Measurements from ENCODE around the gene ACAD9.

ACAD9 gene

DNA sequence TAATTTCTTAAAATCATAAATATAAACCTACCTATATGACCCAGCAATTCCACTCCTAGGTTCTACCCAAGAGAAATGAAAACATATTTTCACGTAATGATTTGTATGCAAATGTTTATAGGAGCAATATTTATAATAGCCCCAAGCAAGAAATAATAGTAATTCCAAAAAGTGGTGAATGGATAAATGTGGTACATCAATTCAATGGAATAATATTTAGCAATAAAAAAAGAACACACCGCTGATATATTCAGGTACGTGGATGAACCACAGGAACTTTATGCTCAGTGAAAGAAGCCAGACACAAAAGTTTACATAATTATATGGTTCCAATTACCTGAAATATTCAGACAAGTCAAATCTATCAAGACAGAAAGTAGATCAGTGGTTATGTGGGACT is 49.9 kb downstream of the ACAD9 start:
- H3K4me3 ChIP-seq (ENCODE audit: low read length) = no peak overlapping the region
- H3K27me3 ChIP-seq (ENCODE audit: control insufficient read depth, insufficient read depth, low read length) = no peaks in the 10 kb centered on the region
- H3K9me3 ChIP-seq (ENCODE audit: control insufficient read depth, low read depth, low read length) = peaks cover 14% of the 10 kb centered on the region
- no peaks in the 10 kb centered on the region for H3K36me3 ChIP-seq (ENCODE audit: control insufficient read depth, low read depth, low read length)
- no peak overlapping the region for H3K27ac ChIP-seq (ENCODE audit: low read length)
- no peak overlapping the region for H3K9ac ChIP-seq (ENCODE audit: low read length)
- no peaks in the 10 kb centered on the region for H3K4me1 ChIP-seq (ENCODE audit: control insufficient read depth, low read depth, low read length)

DNA sequence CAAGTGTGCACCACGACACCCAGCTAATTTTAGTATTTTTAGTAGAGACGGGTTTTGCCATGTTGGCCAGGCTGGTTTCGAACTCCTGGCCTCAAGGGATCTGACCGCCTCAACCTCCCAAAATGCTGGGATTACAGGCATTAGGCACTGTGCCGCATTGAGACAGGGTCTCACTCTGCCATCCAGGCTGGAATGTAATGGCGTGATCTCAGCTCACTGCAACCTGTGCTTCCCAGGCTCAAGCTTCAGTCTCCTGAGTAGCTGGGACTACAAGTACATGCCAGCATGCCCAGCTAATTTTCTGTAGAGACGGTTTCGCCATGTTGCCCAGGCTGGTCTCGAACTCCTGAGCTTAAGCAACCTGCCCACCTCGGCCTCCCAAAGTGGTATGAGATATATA is 51.6 kb downstream of the ACAD9 start:
- H3K9ac ChIP-seq (ENCODE audit: low read length) = no peak overlapping the region
- H3K27ac ChIP-seq (ENCODE audit: low read length) = no peak overlapping the region
- no peak overlapping the region for H3K4me3 ChIP-seq (ENCODE audit: low read length)
- no peaks in the 10 kb centered on the region for H3K27me3 ChIP-seq (ENCODE audit: control insufficient read depth, insufficient read depth, low read length)
- no peaks in the 10 kb centered on the region for H3K4me1 ChIP-seq (ENCODE audit: control insufficient read depth, low read depth, low read length)
- peaks cover 6% of the 10 kb centered on the region for H3K9me3 ChIP-seq (ENCODE audit: control insufficient read depth, low read depth, low read length)
- H3K36me3 ChIP-seq (ENCODE audit: control insufficient read depth, low read depth, low read length) = no peaks in the 10 kb centered on the region

DNA sequence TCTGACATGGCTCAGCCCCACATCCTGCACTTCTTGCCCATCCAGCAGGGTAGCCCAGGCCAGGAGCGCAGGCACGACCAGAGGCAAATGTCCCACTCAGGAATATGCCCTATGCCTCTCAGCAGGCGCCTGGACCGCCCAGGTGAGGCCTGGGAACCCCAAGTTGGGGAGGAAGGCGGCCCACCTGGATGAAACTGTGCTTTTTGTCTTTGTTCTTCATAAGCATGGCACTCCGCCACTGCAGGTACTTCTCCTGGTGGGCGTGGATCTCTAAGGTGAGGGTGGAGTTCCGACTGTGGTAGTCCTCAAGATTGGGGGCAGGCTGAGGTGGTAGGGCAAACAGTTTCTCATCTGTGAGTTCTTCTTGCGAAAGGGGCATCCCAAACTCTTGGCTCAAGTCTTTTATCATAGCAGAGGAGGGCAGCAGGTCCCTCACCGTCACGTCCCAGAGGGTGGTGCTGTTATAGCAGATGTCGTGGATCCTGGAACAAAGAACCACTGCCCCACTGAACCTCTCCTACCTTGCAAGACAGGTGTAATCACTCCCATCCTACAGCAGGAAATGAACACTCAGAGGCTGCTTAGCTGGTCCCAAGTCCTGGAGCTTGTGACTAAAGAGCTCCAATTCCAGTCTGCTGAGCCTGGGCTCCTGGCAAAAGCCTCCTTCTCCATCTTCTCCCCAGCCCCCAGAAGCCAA is 53.2 kb downstream of the ACAD9 start:
- Histone ChIP-seq H3K9me3 (ENCODE audit: control insufficient read depth, low read depth, low read length) (peaks cover 6% of the 10 kb centered on the region), H3K36me3 (ENCODE audit: control insufficient read depth, low read depth, low read length) (no peaks in the 10 kb centered on the region), H3K27me3 (ENCODE audit: control insufficient read depth, insufficient read depth, low read length) (no peaks in the 10 kb centered on the region), H3K4me3 (ENCODE audit: low read length) (no peak overlapping the region), H3K4me1 (ENCODE audit: control insufficient read depth, low read depth, low read length) (no peaks in the 10 kb centered on the region), H3K9ac (ENCODE audit: low read length) (no peak overlapping the region), H3K27ac (ENCODE audit: low read length) (no peak overlapping the region)

DNA sequence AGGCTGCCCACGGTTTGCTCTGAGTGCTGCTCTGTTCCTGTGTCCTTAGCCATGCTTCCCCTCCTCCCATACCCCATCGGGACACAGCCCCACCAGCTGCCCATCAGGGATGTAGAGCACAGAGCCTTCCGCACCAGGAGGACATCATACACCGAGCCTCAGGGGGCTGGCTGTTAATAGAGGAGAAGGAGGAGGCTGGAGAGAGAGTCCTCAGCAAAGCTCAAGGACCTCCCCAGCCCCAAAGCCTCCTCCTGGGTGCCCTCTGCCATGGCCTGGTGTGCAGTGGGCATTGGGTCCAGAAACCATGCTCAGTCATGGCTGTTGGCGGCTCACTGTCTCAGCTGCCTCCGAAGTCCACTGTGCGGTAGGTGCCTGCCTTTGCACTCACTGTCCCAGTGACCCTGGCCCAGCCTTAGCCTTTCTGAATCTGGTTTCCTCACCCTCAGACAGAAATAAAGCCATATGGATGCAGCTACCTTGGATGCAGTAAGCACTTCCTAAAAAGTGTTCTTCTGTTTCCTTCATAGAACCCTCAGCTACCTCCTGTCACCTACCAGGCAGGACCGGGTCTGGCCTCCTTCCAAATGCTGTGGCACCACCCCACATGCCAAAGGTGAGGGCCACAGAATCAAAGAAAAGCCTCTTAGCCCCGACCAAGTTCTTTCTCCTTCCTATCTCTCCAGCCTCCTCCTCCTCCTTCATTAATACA is 53.9 kb downstream of the ACAD9 start:
- Histone ChIP-seq H3K9ac (ENCODE audit: low read length) (no peak overlapping the region), H3K36me3 (ENCODE audit: control insufficient read depth, low read depth, low read length) (no peaks in the 10 kb centered on the region), H3K27ac (ENCODE audit: low read length) (no peak overlapping the region), H3K4me1 (ENCODE audit: control insufficient read depth, low read depth, low read length) (no peaks in the 10 kb centered on the region), H3K27me3 (ENCODE audit: control insufficient read depth, insufficient read depth, low read length) (no peaks in the 10 kb centered on the region), H3K4me3 (ENCODE audit: low read length) (no peak overlapping the region), H3K9me3 (ENCODE audit: control insufficient read depth, low read depth, low read length) (peaks cover 6% of the 10 kb centered on the region)

DNA sequence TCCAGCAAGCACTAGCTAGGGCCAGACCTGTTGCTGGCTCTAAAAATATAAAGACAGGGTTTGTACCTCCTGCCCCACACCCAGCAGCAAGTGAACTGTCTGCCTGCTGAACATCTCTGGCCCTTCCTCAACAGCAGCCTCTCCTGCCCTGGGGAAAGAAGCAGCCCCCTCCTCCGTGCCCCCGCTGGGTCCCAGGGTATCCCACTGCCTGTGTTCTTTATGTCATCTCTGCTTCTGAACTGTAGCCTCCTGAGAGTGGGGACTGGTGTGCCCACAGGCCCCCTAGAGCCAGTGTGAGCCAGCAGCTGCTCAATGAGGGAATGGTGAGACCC is 54.5 kb downstream of the ACAD9 start:
- H3K27ac ChIP-seq (ENCODE audit: low read length) = no peak overlapping the region
- H3K27me3 ChIP-seq (ENCODE audit: control insufficient read depth, insufficient read depth, low read length) = no peaks in the 10 kb centered on the region
- no peak overlapping the region for H3K9ac ChIP-seq (ENCODE audit: low read length)
- no peaks in the 10 kb centered on the region for H3K36me3 ChIP-seq (ENCODE audit: control insufficient read depth, low read depth, low read length)
- peaks cover 6% of the 10 kb centered on the region for H3K9me3 ChIP-seq (ENCODE audit: control insufficient read depth, low read depth, low read length)
- no peaks in the 10 kb centered on the region for H3K4me1 ChIP-seq (ENCODE audit: control insufficient read depth, low read depth, low read length)
- no peak overlapping the region for H3K4me3 ChIP-seq (ENCODE audit: low read length)

DNA sequence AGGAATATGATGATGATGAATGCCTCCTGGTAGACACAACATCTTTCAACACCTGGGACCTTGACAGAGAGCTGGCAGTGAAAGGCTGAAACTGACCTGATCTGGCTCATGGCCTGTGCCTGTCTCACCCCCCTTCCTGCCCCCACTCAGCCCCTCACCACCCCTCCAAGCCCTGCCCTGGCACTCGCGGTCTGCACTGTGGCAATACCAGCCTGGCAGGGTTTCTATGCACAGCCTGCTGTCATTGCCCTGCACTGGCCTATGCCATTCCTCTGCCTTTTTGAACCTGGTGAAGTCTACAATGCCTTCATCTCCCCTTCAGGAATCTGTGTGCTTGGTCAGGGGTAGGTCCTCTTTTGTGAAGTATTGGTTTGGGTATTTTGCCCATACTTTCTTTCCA is 56.5 kb downstream of the ACAD9 start:
- H3K4me3 ChIP-seq (ENCODE audit: low read length) = no peak overlapping the region
- no peak overlapping the region for H3K9ac ChIP-seq (ENCODE audit: low read length)
- H3K36me3 ChIP-seq (ENCODE audit: control insufficient read depth, low read depth, low read length) = no peaks in the 10 kb centered on the region
- H3K27me3 ChIP-seq (ENCODE audit: control insufficient read depth, insufficient read depth, low read length) = no peaks in the 10 kb centered on the region
- H3K4me1 ChIP-seq (ENCODE audit: control insufficient read depth, low read depth, low read length) = no peaks in the 10 kb centered on the region
- no peak overlapping the region for H3K27ac ChIP-seq (ENCODE audit: low read length)
- no peaks in the 10 kb centered on the region for H3K9me3 ChIP-seq (ENCODE audit: control insufficient read depth, low read depth, low read length)

DNA sequence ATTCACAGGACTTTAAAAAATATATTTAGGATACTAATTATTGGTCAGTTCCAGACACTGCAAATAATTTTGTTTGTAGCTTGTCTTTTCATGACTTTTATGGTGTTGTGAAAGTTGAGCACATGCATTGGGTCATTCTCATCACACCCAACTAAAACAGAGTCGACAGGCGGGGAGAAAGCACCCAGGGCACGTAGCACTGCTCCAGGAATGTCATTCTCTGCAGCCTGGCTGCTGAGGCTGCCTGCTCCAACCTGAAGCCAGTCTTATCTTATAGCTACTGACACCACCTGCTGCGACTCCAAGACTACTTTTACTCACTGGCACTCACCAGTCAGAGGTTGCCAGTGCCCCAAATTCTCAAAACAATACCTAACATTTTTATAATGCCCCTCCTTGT is 56.9 kb downstream of the ACAD9 start:
- no peaks in the 10 kb centered on the region for H3K4me1 ChIP-seq (ENCODE audit: control insufficient read depth, low read depth, low read length)
- H3K27ac ChIP-seq (ENCODE audit: low read length) = no peak overlapping the region
- H3K4me3 ChIP-seq (ENCODE audit: low read length) = no peak overlapping the region
- no peaks in the 10 kb centered on the region for H3K9me3 ChIP-seq (ENCODE audit: control insufficient read depth, low read depth, low read length)
- no peak overlapping the region for H3K9ac ChIP-seq (ENCODE audit: low read length)
- no peaks in the 10 kb centered on the region for H3K27me3 ChIP-seq (ENCODE audit: control insufficient read depth, insufficient read depth, low read length)
- no peaks in the 10 kb centered on the region for H3K36me3 ChIP-seq (ENCODE audit: control insufficient read depth, low read depth, low read length)

DNA sequence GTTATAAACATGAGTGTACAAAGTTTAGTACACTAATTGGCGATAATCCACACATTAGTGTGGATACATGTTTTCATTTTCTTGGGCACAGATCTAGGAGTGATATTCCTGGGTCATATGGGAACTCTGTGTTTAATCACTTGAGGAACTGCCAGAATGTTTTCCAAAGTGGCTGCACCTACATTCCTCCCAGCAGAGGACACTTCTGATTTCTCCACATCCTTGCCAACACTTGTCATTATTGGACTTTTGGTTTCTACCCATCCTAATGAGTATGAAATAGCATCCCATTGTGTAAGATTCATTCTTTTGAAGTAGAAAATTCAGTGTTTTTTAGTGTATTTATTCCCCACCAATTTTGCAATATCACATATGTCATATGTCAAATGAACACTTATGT is 60.8 kb downstream of the ACAD9 start:
- no peak overlapping the region for H3K27ac ChIP-seq (ENCODE audit: low read length)
- no peak overlapping the region for H3K4me3 ChIP-seq (ENCODE audit: low read length)
- H3K36me3 ChIP-seq (ENCODE audit: control insufficient read depth, low read depth, low read length) = no peaks in the 10 kb centered on the region
- no peaks in the 10 kb centered on the region for H3K4me1 ChIP-seq (ENCODE audit: control insufficient read depth, low read depth, low read length)
- H3K27me3 ChIP-seq (ENCODE audit: control insufficient read depth, insufficient read depth, low read length) = no peaks in the 10 kb centered on the region
- H3K9ac ChIP-seq (ENCODE audit: low read length) = no peak overlapping the region
- H3K9me3 ChIP-seq (ENCODE audit: control insufficient read depth, low read depth, low read length) = no peaks in the 10 kb centered on the region

DNA sequence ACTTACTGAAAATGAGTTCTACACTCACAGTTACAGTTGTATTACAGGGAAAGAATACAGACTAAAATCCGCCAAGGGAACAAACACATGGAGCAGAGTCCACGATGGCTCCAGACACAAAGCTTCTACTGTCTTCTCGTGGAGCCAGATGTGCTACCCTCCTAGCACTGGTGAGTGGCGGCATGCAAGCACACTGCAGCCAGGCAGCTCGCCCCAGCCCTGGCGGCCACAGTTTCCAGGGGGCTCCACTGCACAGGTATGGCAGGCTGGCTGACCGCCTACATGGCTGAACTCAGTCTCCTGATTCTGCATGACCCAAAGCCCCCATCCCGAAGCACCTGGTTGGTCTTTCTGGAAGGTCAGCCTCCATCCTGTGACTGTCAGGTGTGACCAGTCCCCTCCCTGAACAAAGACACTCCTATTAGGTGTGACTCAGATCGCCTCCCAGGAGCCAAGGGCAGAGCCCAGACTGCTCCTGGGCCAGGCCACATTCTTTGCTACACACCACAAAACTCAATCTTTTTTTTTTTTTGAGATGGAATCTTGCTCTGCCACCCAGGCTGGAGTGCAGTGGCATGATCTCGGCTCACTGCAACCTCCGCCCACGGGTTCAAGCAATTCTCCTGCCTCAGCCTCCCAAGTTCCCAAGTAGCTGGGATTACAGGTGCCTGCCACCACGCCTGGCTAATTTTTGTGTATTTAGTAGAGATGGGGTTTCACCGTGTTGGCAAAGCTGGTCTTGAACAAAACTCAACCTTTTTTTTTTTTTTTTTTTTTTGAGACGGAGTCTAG is 62.9 kb downstream of the ACAD9 start:
- H3K4me1 ChIP-seq (ENCODE audit: control insufficient read depth, low read depth, low read length) = no peaks in the 10 kb centered on the region
- H3K9ac ChIP-seq (ENCODE audit: low read length) = no peak overlapping the region

DNA sequence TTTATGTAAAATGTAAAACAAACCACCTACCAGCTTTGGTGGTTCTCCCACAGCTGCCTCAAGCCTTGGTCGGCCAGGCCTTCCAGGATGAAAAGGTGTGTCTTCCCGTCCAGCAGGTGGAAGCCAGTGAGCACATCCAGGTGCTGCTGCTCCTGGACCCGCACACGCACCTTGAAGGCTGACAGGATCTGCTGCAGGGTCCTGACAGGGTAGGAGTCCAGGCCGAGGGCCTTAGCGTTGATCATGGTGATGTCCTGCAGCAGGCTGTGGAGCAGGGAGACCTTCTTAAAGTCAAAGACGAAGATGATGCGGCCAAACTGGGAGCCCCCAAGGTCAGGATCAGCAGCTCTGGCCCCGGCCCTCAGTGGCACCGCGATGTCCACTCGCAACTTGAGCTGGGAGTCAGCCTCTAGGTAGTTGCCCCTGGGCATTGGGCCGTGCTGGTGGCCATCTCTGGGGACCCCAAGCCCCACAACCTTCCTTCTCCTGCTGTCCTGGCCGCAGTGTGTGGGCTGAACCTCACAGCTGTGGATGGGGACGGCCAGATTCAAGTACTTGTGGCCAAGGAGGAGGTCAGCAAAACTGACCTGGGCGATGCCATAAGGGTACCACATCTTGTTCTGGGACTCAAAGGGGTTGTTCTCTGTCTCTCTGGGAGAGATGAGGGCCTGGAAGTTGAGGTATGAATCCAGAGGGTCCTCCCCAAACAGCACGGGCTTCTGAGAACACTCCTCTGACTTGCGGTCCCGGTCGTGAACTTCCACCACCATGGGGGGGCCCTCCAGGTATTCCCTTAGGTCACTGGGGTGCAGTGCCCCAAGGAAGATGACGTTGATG is 65.8 kb downstream of the ACAD9 start:
- Histone ChIP-seq H3K27ac (ENCODE audit: low read length) (no peak overlapping the region), H3K4me1 (ENCODE audit: control insufficient read depth, low read depth, low read length) (no peaks in the 10 kb centered on the region), H3K9ac (ENCODE audit: low read length) (no peak overlapping the region), H3K4me3 (ENCODE audit: low read length) (no peak overlapping the region), H3K36me3 (ENCODE audit: control insufficient read depth, low read depth, low read length) (no peaks in the 10 kb centered on the region), H3K27me3 (ENCODE audit: control insufficient read depth, insufficient read depth, low read length) (no peaks in the 10 kb centered on the region), H3K9me3 (ENCODE audit: control insufficient read depth, low read depth, low read length) (no peaks in the 10 kb centered on the region)

More for the DNA sequence above, 62.9 kb downstream of the ACAD9 start:
- H3K9me3 ChIP-seq (ENCODE audit: control insufficient read depth, low read depth, low read length) = no peaks in the 10 kb centered on the region
- no peaks in the 10 kb centered on the region for H3K36me3 ChIP-seq (ENCODE audit: control insufficient read depth, low read depth, low read length)
- H3K4me3 ChIP-seq (ENCODE audit: low read length) = no peak overlapping the region
- H3K27me3 ChIP-seq (ENCODE audit: control insufficient read depth, insufficient read depth, low read length) = no peaks in the 10 kb centered on the region
- no peak overlapping the region for H3K27ac ChIP-seq (ENCODE audit: low read length)

DNA sequence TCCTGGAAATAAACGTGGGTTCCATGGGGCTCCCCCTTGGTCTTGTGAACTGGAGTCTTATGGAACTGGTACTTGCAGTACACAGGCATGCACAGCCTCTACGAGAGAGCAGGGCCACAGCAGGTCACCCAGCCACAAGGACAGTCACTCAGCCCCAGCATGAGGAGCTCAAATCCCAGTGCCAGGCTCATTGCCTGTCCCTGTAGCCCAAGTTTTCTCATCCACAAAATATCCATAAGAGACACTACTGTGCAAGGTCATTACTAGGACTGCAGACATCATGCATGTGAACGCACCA is 66.4 kb downstream of the ACAD9 start:
- H3K9me3 ChIP-seq (ENCODE audit: control insufficient read depth, low read depth, low read length) = no peaks in the 10 kb centered on the region

More for the DNA sequence above, 66.4 kb downstream of the ACAD9 start:
- no peaks in the 10 kb centered on the region for H3K36me3 ChIP-seq (ENCODE audit: control insufficient read depth, low read depth, low read length)
- H3K4me3 ChIP-seq (ENCODE audit: low read length) = no peak overlapping the region
- no peaks in the 10 kb centered on the region for H3K27me3 ChIP-seq (ENCODE audit: control insufficient read depth, insufficient read depth, low read length)
- no peak overlapping the region for H3K9ac ChIP-seq (ENCODE audit: low read length)
- H3K4me1 ChIP-seq (ENCODE audit: control insufficient read depth, low read depth, low read length) = no peaks in the 10 kb centered on the region
- no peak overlapping the region for H3K27ac ChIP-seq (ENCODE audit: low read length)

All from iPS-18a (cell line).